ENCODE results near the gene BRDT.
"Not testable (repeated sequence)": the region's sequence is repeated elsewhere in the genome, so short reads cannot be mapped to it uniquely, and the experiment has no call there.

BRDT gene

GRCh38 chr1:91993256-91993655 is 44.1 kb downstream of the BRDT start:
- no peak for DNase-seq

GRCh38 chr1:91997607-91998195 is 48.5 kb downstream of the BRDT start:
- DNase-seq = peak; percentile 61

GRCh38 chr1:92004129-92004528 is 54.9 kb downstream of the BRDT start:
- DNase-seq = no peak

- no peak for DNase-seq
Measured at GRCh38 chr1:92013923-92014322, 64.7 kb downstream of the BRDT start.

GRCh38 chr1:92016720-92017316 is 67.6 kb downstream of the BRDT start:
- no peak for DNase-seq

GRCh38 chr1:92017656-92018055 is 68.5 kb downstream of the BRDT start:
- DNase-seq = no peak

- not testable (repeated sequence) for DNase-seq
Measured at GRCh38 chr1:92026042-92026441, 76.8 kb downstream of the BRDT start.

- DNase-seq = no peak
Measured at GRCh38 chr1:92026806-92027205, 77.6 kb downstream of the BRDT start.

- DNase-seq = no peak
Measured at GRCh38 chr1:92029241-92029922, 80.2 kb downstream of the BRDT start.

- DNase-seq = peak; percentile 12
Measured at GRCh38 chr1:92030656-92031107, 81.5 kb downstream of the BRDT start.

- no peak for DNase-seq
Measured at GRCh38 chr1:92031281-92032110, 82.3 kb downstream of the BRDT start.

GRCh38 chr1:92037400-92037799 is 88.2 kb downstream of the BRDT start:
- no peak for DNase-seq

- no peak for DNase-seq
Measured at GRCh38 chr1:92038695-92039346, 89.6 kb downstream of the BRDT start.

GRCh38 chr1:92040971-92041370 is 91.8 kb downstream of the BRDT start:
- no peak for DNase-seq

- DNase-seq = no peak
Measured at GRCh38 chr1:92043621-92044020, 94.4 kb downstream of the BRDT start.

GRCh38 chr1:92045766-92046495 is 96.7 kb downstream of the BRDT start:
- DNase-seq = no peak

- DNase-seq = no peak
Measured at GRCh38 chr1:92051948-92052347, 102.7 kb downstream of the BRDT start.
